ENCODE data around the gene FXYD5.

The FXYD5 gene

GRCh38 chr19:35205733-35206323 is 51.3 kb downstream of the FXYD5 start:
- peaks cover 87% of the 10 kb centered on the region for H3K4me1 Mint-ChIP-seq
- H3K27ac Mint-ChIP-seq = peak overlapping the region; percentile 100
- H3K27me3 Mint-ChIP-seq = no peaks in the 10 kb centered on the region
- no peak for DNase-seq
- peaks cover 17% of the 10 kb centered on the region for H3K36me3 Mint-ChIP-seq
- no peak overlapping the region for H3K4me3 Mint-ChIP-seq
- CTCF ChIA-PET = interaction anchor here (1.3 to 1.9 kb wide), 3 partner anchors 10 to 65 kb away, joined by 4 to 13 read pairs (median 6); no protein-coding TSS in a partner anchor
- peaks cover 8% of the 10 kb centered on the region for H3K9me3 Mint-ChIP-seq

- Mint-ChIP-seq H3K4me1 (peaks cover 86% of the 10 kb centered on the region), H3K27me3 (no peaks in the 10 kb centered on the region), H3K27ac (peak overlapping the region; percentile 100), H3K4me3 (peak overlapping the region; percentile 72), H3K36me3 (peaks cover 17% of the 10 kb centered on the region), H3K9me3 (peaks cover 8% of the 10 kb centered on the region)
- peak; percentile 79 for DNase-seq
- CTCF ChIA-PET = interaction anchor here (0.6 to 1.9 kb wide), 4 partner anchors 10 to 65 kb away, joined by 3 to 13 read pairs (median 5); no protein-coding TSS in a partner anchor
Observed at GRCh38 chr19:35206379-35206778, 51.8 kb downstream of the FXYD5 start.

GRCh38 chr19:35206855-35207254 is 52.3 kb downstream of the FXYD5 start:
- H3K36me3 Mint-ChIP-seq = peaks cover 17% of the 10 kb centered on the region
- H3K4me3 Mint-ChIP-seq = peak overlapping the region; percentile 72
- DNase-seq = no peak
- H3K9me3 Mint-ChIP-seq = peaks cover 8% of the 10 kb centered on the region
- peaks cover 89% of the 10 kb centered on the region for H3K4me1 Mint-ChIP-seq
- CTCF ChIA-PET = interaction anchor here (0.6 to 1.9 kb wide), 4 partner anchors 9 to 66 kb away, joined by 3 to 13 read pairs (median 5); no protein-coding TSS in a partner anchor
- peak overlapping the region; percentile 100 for H3K27ac Mint-ChIP-seq
- no peaks in the 10 kb centered on the region for H3K27me3 Mint-ChIP-seq

GRCh38 chr19:35207391-35207871 is 52.9 kb downstream of the FXYD5 start:
- peak; percentile 58 for DNase-seq
- H3K4me3 Mint-ChIP-seq = peak overlapping the region; percentile 72
- H3K4me1 Mint-ChIP-seq = peaks cover 94% of the 10 kb centered on the region
- no peaks in the 10 kb centered on the region for H3K27me3 Mint-ChIP-seq
- CTCF ChIA-PET = interaction anchor here (1.9 kb wide), 1 partner anchor 66 kb away, joined by 6 read pairs; no protein-coding TSS in a partner anchor
- peaks cover 8% of the 10 kb centered on the region for H3K9me3 Mint-ChIP-seq
- peaks cover 22% of the 10 kb centered on the region for H3K36me3 Mint-ChIP-seq
- peak overlapping the region; percentile 100 for H3K27ac Mint-ChIP-seq

- CTCF ChIA-PET = no interaction called here
- no peak for DNase-seq
- Mint-ChIP-seq H3K36me3 (peaks cover 18% of the 10 kb centered on the region), H3K4me3 (peak overlapping the region; percentile 14), H3K9me3 (peaks cover 8% of the 10 kb centered on the region), H3K27ac (peak overlapping the region; percentile 100), H3K27me3 (no peaks in the 10 kb centered on the region), H3K4me1 (peaks cover 94% of the 10 kb centered on the region)
Observed at GRCh38 chr19:35208121-35208520, 53.6 kb downstream of the FXYD5 start.

GRCh38 chr19:35209646-35210045 is 55.1 kb downstream of the FXYD5 start:
- no peak overlapping the region for H3K4me3 Mint-ChIP-seq
- no peaks in the 10 kb centered on the region for H3K27me3 Mint-ChIP-seq
- H3K9me3 Mint-ChIP-seq = peaks cover 8% of the 10 kb centered on the region
- no peak for DNase-seq
- CTCF ChIA-PET = no interaction called here
- peaks cover 17% of the 10 kb centered on the region for H3K36me3 Mint-ChIP-seq
- H3K4me1 Mint-ChIP-seq = peaks cover 94% of the 10 kb centered on the region
- H3K27ac Mint-ChIP-seq = peak overlapping the region; percentile 100

- CTCF ChIA-PET = interaction anchor here (2.0 to 3.1 kb wide), 2 partner anchors 58 to 70 kb away, joined by 10 to 14 read pairs; partner anchors contain the start of gene FXYD5
- peaks cover 17% of the 10 kb centered on the region for H3K36me3 Mint-ChIP-seq
- H3K4me3 Mint-ChIP-seq = peak overlapping the region; percentile 50
- peaks cover 94% of the 10 kb centered on the region for H3K4me1 Mint-ChIP-seq
- peaks cover 11% of the 10 kb centered on the region for H3K9me3 Mint-ChIP-seq
- peak; percentile 92 for DNase-seq
- peak overlapping the region; percentile 100 for H3K27ac Mint-ChIP-seq
- H3K27me3 Mint-ChIP-seq = no peaks in the 10 kb centered on the region
Observed at GRCh38 chr19:35211545-35212230, 57.2 kb downstream of the FXYD5 start.

DNA sequence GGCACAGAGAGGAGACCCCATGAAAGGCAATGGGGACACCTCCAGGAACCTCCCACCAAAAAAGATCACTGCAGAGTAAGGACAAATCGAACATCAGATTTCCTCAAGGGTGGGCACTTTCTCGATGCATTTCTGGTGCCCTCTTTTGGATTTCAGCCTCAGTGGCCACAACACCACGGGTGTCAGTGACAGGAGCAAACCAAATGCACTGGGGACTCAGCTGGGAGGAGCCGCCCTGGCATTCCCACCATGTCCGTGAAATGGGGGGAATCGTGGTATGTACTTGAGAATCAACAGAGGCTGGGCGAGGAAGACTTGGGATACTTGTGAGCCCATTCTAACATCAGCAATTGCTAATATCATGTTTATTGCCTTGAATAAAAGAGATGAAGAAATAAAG is 57.7 kb downstream of the FXYD5 start:
- H3K36me3 Mint-ChIP-seq = peaks cover 20% of the 10 kb centered on the region
- DNase-seq = no peak
- peaks cover 93% of the 10 kb centered on the region for H3K4me1 Mint-ChIP-seq
- no peaks in the 10 kb centered on the region for H3K27me3 Mint-ChIP-seq
- H3K4me3 Mint-ChIP-seq = peak overlapping the region; percentile 50
- CTCF ChIA-PET = interaction anchor here (2.0 to 3.1 kb wide), 2 partner anchors 58 to 71 kb away, joined by 10 to 14 read pairs; partner anchors contain the start of gene FXYD5
- peak overlapping the region; percentile 100 for H3K27ac Mint-ChIP-seq
- peaks cover 14% of the 10 kb centered on the region for H3K9me3 Mint-ChIP-seq

- peak overlapping the region; percentile 15 for H3K4me3 Mint-ChIP-seq
- peak overlapping the region; percentile 100 for H3K27ac Mint-ChIP-seq
- peaks cover 19% of the 10 kb centered on the region for H3K36me3 Mint-ChIP-seq
- H3K27me3 Mint-ChIP-seq = no peaks in the 10 kb centered on the region
- peaks cover 17% of the 10 kb centered on the region for H3K9me3 Mint-ChIP-seq
- peak; percentile 81 for DNase-seq
- H3K4me1 Mint-ChIP-seq = peaks cover 84% of the 10 kb centered on the region
- CTCF ChIA-PET = interaction anchor here (0.7 to 6.8 kb wide), 3 partner anchors 60 to 72 kb away, joined by 3 to 44 read pairs (median 10); partner anchors contain the start of genes FXYD5 and FXYD7
Observed at GRCh38 chr19:35213663-35214632, 59.4 kb downstream of the FXYD5 start.

GRCh38 chr19:35214766-35215422 is 60.4 kb downstream of the FXYD5 start:
- Mint-ChIP-seq H3K36me3 (peaks cover 19% of the 10 kb centered on the region), H3K4me1 (peaks cover 77% of the 10 kb centered on the region), H3K27ac (peak overlapping the region; percentile 100), H3K9me3 (peaks cover 21% of the 10 kb centered on the region), H3K4me3 (no peak overlapping the region), H3K27me3 (no peaks in the 10 kb centered on the region)
- CTCF ChIA-PET = interaction anchor here (0.7 to 6.8 kb wide), 6 partner anchors 9 to 80 kb away, joined by 3 to 44 read pairs (median 10); partner anchors contain the start of genes FXYD7 and LGI4
- DNase-seq = no peak

DNA sequence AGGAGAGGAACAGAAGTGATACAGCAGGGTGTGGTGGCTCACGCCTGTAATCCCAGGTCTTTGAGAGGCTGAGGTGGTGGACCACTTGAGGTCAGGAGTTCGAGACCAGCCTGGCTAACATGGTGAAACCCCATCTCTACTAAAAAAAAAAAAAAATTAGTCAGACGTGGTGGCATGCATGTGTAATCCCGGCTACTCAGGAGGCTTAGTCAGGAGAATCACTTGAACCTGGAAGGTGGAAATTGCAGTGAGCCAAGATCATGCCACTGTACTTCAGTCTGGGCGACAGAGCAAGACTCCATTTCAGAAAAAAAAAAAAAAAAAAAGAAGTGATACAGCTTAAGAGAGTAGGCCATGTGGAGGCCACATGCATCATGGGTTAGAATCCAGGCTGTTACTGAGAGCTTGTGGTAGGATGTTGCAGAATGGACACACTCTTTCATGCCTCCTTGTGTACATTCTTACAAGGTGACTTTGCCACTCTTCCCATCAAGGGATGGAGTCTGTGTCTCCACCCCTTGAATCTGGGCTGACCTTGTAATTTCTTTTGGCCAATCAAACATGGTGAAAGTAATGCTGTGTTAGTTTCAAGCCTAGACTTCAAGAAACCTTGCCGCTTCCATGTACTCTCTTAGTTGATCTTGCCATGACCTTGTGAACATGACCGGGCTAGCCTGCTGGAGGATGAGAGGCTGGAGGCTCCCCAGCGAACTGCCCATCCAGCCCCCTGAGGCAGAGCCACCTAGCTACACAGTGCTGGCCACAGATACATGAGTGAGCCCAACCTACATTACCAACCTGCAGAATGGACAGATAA is 61.7 kb downstream of the FXYD5 start:
- Mint-ChIP-seq H3K9me3 (peaks cover 24% of the 10 kb centered on the region), H3K27ac (peak overlapping the region; percentile 77), H3K4me1 (peaks cover 76% of the 10 kb centered on the region), H3K36me3 (peaks cover 19% of the 10 kb centered on the region), H3K4me3 (no peak overlapping the region), H3K27me3 (no peaks in the 10 kb centered on the region)
- DNase-seq = no peak
- CTCF ChIA-PET = interaction anchor here (1.0 to 6.8 kb wide), 9 partner anchors 10 to 82 kb away, joined by 3 to 44 read pairs (median 6); partner anchors contain the start of genes FXYD5, FXYD7 and LGI4

All from activated naive CD4-positive, alpha-beta T cell treated with anti-CD3 and anti-CD28 coated beads, Interleukin-2, amount 10 ng/mL, durations not matched to agents 7 days and 5 days (primary cell).